Type B pancreatic cell (in vitro differentiated cells): ENCODE results near the gene CTNNA3. TPM values are rescaled to one million over a fixed set of nuclear protein-coding genes. Genes with fewer than 3 reads are reported as not detected.

Experiments
- DNase-seq: peaks from one replicate; pipeline ENCODE4 v3.0.0; 2021; ENCODE audit warnings: mixed read lengths; ENCODE audit not compliant: unreplicated experiment; ENCODE audit errors: extremely low spot score
- H3K27ac Mint-ChIP-seq: 2 replicates; pipeline ENCODE4 v1.8.0; 2021; ENCODE audit warnings: mild to moderate bottlenecking, mixed read lengths
- H3K27me3 Mint-ChIP-seq: 2 replicates; pipeline ENCODE4 v1.8.0; 2021; ENCODE audit warnings: mixed read lengths
- H3K36me3 Mint-ChIP-seq: 2 replicates; pipeline ENCODE4 v1.8.0; 2021; ENCODE audit warnings: mixed read lengths
- H3K4me1 Mint-ChIP-seq: one replicate; pipeline ENCODE4 v1.8.0; 2021; ENCODE audit warnings: mixed read lengths; ENCODE audit not compliant: unreplicated experiment
- H3K4me3 Mint-ChIP-seq: 2 replicates; pipeline ENCODE4 v1.8.0; 2021; ENCODE audit warnings: mild to moderate bottlenecking, mixed read lengths
- H3K9me3 Mint-ChIP-seq: 2 replicates; pipeline ENCODE4 v1.8.0; 2021; ENCODE audit warnings: mixed read lengths
- total RNA-seq: library from RNA; stranded (reverse); gene quantifications from 2 replicates; pipeline ENCODE4 v1.2.1, GENCODE V29; 2021; ENCODE audit warnings: low replicate concordance
- TF ChIP-seq, protein P1 (sequence below): fragments of 200-600 bp; sonication (generic); conservative IDR thresholded peaks from 2 replicates; pipeline ENCODE4 v1.5.0; 2021; ENCODE audit warnings: antibody characterized with exemption, mild to moderate bottlenecking

Gene CTNNA3
- total RNA-seq, 1 donor from 2014 or later = 2.6 TPM

DNA sequence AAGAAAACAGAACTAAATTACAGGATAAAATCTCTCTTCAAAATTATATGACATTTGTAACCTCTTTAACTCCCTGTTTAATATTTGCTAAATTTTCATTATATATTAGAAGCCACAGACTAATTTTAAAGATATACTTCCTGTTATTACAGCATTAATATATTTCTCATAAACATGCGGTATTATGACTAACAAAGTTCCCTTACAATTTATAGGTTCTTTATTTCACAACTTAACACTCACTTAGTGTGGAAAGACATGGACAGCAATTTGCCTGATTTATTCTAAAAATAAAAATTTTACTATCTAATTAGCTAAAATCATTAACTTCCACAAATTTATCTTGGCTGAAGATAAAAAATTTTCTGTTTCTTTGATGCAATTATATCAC lies 29.0 kb downstream of the CTNNA3 start:
- Mint-ChIP-seq H3K9me3 (no peaks in the 10 kb centered on the region), H3K4me1 (no peaks in the 10 kb centered on the region), H3K27me3 (no peaks in the 10 kb centered on the region), H3K4me3 (no peak overlapping the region), H3K27ac (no peak overlapping the region), H3K36me3 (no peaks in the 10 kb centered on the region)
- DNase-seq = no peak
- TF ChIP-seq, protein P1, sequence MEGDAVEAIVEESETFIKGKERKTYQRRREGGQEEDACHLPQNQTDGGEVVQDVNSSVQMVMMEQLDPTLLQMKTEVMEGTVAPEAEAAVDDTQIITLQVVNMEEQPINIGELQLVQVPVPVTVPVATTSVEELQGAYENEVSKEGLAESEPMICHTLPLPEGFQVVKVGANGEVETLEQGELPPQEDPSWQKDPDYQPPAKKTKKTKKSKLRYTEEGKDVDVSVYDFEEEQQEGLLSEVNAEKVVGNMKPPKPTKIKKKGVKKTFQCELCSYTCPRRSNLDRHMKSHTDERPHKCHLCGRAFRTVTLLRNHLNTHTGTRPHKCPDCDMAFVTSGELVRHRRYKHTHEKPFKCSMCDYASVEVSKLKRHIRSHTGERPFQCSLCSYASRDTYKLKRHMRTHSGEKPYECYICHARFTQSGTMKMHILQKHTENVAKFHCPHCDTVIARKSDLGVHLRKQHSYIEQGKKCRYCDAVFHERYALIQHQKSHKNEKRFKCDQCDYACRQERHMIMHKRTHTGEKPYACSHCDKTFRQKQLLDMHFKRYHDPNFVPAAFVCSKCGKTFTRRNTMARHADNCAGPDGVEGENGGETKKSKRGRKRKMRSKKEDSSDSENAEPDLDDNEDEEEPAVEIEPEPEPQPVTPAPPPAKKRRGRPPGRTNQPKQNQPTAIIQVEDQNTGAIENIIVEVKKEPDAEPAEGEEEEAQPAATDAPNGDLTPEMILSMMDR = no peak

DNA sequence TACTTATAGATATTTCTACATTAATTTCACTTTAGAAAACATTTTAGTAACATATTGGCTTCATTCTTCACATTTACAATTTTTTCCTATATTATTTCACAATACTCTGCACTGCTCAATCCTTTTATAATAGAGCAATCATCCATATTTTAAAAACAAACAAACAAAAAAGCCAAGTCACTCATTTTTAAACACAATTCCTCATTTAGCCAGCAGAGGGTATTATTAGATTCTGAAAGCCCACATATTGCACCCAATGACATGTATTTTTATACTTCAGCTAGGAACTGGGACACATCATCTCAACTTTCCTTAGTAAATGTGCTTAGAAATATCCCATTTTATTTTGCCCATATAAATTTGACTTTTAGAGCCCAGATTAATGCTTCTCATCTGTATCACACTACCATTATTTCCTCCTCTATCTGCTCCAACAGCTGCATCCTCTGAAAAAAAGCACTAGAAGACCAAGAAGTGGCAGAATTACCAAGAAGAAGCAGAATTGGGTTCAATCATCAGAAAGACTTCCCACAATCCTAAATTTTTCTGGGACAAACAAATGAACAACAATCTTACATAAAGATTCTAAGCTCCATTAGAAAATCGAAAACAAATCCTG lies 29.5 kb downstream of the CTNNA3 start:
- H3K27me3 Mint-ChIP-seq = no peaks in the 10 kb centered on the region
- no peaks in the 10 kb centered on the region for H3K9me3 Mint-ChIP-seq
- peak overlapping the region; percentile 5 for H3K27ac Mint-ChIP-seq
- no peaks in the 10 kb centered on the region for H3K4me1 Mint-ChIP-seq
- TF ChIP-seq, protein P1 = peak; percentile 74
- no peak overlapping the region for H3K4me3 Mint-ChIP-seq
- H3K36me3 Mint-ChIP-seq = no peaks in the 10 kb centered on the region
- no peak for DNase-seq

DNA sequence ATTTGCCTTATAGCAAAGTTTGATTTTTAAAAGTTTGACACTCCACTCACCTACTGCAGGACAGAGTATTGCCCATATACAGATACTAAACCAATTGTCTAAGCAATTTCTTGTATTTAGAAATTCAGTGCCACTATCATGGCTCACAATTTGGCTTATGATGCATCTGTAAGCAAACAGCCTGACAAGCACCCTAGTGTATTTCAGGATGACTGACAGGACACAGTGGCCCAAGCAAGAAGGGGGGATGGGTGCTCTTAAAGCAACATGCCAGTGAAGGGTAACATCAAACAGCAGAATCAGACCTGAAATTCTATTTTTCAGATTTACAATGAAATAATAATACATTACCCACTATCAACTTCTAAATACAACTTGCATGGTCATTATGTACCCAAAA lies 30.5 kb downstream of the CTNNA3 start:
- Mint-ChIP-seq H3K27ac (no peak overlapping the region), H3K9me3 (no peaks in the 10 kb centered on the region)

GRCh38 chr10:67664942-67665341 lies 31.1 kb downstream of the CTNNA3 start:
- Mint-ChIP-seq H3K36me3 (no peaks in the 10 kb centered on the region), H3K27ac (no peak overlapping the region), H3K9me3 (no peaks in the 10 kb centered on the region), H3K4me3 (no peak overlapping the region), H3K4me1 (no peaks in the 10 kb centered on the region), H3K27me3 (no peaks in the 10 kb centered on the region)
- DNase-seq = no peak
- TF ChIP-seq, protein P1 = no peak

More for the DNA sequence above, 30.5 kb downstream of the CTNNA3 start:
- DNase-seq = no peak
- Mint-ChIP-seq H3K36me3 (no peaks in the 10 kb centered on the region), H3K27me3 (no peaks in the 10 kb centered on the region), H3K4me3 (no peak overlapping the region), H3K4me1 (no peaks in the 10 kb centered on the region)
- TF ChIP-seq, protein P1 = no peak

DNA sequence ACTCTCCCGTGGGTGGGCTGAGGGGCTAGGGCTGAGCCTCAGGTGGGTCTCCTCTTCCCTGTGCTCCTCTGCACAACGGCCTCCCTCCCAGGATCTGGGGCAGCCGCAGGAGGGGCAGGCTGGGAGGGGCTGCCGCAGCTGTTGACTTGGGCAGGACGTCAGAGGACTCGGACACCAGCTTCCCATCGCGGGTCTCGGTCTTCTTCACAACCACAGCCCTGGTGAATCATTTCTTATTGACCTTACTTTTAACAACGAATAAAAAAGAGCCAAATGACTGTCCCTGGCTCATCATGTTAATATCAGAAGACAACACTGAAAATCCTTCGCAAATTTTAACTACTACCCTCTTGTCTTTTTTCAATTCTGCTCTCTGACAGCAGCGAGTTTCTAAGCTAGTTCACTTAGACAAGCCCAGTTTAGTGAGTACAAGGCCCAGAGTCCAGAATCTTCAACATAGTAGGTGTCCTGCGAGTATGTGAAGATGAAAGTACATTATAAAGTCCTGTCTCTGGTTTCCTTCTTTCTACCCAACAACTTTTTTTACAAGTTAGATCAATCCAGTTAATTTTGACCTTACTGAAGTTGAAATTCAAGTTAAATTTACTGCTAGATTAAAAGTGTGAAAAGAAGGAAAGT lies 32.4 kb downstream of the CTNNA3 start:
- H3K27ac Mint-ChIP-seq = no peak overlapping the region
- TF ChIP-seq, protein P1 = no peak
- H3K36me3 Mint-ChIP-seq = no peaks in the 10 kb centered on the region
- H3K4me3 Mint-ChIP-seq = no peak overlapping the region
- no peak for DNase-seq
- no peaks in the 10 kb centered on the region for H3K4me1 Mint-ChIP-seq
- no peaks in the 10 kb centered on the region for H3K27me3 Mint-ChIP-seq
- no peaks in the 10 kb centered on the region for H3K9me3 Mint-ChIP-seq
